Middle frontal gyrus (tissue), 1 donor: ENCODE results near the gene BNC2.

Experiments
- DNase-seq: peaks from one replicate; pipeline ENCODE4 v3.0.0-alpha.2; 2015; ENCODE audit warnings: low spot score; ENCODE audit errors: extremely low spot score

Gene BNC2

DNA sequence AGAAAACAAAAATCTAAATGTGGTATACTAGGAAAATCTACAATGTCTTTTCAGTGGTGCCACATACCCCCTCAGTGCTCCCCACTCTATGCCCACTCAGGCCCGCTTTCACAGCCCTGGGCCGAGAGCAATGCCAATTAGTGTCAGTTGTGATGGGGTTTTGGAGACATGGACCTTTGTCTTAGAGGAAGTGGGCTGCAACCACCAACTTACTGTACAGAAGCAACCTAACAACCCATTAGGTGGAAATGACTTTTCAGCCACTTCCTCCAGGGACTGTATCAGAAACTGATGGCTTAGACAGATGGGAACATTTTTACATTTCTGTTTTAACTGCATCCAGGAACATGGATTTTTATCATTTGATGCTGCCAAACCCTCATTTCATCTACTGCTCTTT is 268.0 kb downstream of the BNC2 start:
- no peak for DNase-seq

DNA sequence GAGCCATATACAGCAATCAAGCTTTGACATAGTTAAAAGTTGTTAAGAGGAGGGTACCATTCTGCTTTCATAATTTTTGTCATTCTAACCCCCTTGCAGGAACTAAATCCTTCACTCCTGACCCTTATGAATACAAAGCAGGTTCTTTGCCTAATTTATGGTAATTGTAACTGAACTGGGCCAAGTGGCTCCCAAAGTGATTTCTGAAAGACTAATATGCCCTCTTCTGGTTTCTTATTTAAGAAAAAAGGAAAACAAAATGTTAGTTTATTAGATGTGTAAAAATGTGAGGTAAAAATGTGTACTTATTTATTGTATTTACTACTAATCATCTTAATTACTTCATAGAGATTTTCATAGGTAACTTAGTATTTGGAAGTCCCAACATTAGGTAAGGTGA is 268.5 kb downstream of the BNC2 start:
- DNase-seq = no peak

DNA sequence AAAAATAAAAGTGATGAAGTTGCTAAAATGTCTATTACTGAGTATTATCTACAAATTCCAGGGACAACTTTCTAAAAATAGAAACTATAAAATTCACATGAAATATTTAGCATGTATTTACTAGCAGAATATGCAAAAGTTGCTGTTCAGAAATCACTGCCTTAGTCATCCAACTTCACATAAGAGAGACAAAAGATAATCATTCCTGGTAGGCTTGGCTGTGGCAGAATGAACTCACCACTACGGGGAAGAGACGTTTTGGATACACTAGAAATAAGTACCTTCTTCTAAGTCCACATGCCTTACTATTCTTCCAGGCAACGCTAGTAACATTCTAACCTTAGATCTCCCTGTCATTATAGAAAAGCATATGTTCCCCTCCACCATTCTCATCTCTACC is 272.2 kb downstream of the BNC2 start:
- no peak for DNase-seq

DNA sequence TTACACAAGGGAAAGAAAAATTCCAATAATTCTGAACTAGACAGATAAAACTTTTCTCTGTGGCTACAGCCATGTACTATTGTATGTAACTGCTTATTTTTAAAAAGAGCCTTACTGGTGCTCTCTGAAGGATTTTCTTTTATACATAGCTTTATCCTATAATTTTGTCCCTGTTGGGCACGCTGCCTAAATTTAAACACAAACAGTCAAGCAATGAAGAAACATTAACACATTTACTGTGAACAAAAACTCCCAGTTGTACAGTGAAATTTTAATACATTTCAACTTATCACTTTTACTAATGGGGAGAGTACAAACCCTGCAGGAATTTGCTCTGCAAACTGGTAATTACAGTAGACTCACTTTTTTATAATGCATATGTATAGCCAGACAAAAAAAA is 273.3 kb downstream of the BNC2 start:
- no peak for DNase-seq

DNA sequence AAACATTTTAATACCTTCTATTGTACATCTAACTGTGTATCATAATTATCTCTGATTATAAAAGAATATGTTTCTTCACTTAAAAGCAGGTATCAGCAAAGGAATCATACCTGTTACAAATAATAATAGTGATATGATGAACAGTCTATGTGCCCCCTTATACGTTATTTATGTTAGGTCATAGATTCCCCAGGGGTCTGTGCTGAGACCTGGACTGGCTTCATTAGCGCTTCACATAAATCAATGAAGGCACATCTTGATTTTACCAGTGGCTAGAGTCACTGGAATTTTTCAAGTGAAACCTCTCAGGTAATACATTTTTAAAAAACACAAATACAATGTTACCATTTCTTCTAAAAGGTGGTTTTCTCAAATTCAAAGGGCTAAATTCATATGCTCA is 275.2 kb downstream of the BNC2 start:
- DNase-seq = no peak

DNA sequence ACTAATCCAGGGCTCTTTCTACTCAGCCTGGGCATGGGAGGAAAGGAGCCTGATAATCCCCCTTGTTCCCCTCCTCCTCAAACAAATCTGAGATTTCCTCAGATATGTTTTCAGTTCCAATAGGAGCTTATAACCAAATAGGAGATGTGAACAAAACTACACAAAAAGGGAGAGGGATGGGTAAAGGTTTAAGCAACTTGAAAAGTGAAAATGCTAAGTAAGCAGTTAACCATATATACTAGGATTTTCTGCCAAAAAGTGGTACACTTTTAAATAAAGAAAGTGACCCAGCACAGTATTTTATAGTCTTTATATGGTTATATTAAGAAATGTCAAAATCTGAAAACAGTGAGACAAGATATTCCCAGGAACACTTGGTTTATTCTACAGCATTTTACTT is 275.7 kb downstream of the BNC2 start:
- no peak for DNase-seq

DNA sequence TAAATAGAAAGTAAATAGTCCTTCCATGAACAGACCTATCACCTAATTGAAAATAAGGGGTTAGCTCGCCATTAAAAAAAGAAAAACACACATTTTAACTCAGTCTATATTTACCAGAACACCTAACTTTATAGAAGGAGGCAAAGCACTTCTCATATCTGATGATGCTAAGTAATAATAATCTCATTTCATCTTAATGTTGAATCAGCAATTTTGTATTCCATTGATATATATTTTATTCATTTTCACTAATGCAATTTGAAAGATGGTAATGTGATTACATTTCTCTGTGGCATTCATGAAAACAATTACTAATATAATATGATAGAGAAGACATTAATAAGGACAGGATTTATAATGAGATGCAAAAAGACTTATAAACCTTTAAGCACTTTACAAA is 276.7 kb downstream of the BNC2 start:
- no peak for DNase-seq

DNA sequence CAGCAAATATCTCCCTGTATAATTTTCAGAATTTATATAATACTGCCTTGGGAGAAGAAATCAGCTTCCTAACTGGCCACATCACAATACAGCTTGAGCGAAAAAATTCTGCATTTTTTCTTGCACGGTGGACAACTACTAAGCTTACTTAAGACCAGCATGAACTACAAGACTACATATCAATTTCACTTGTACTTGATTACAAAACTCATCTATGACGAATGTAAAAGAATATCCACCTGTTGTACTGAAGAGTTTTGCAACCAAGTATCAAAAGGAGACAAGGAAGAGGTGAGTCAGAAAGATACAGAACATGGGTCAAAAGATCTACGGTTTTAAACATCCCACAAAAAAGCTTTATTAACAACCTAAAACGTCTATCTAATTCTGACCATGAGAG is 279.4 kb downstream of the BNC2 start:
- no peak for DNase-seq

DNA sequence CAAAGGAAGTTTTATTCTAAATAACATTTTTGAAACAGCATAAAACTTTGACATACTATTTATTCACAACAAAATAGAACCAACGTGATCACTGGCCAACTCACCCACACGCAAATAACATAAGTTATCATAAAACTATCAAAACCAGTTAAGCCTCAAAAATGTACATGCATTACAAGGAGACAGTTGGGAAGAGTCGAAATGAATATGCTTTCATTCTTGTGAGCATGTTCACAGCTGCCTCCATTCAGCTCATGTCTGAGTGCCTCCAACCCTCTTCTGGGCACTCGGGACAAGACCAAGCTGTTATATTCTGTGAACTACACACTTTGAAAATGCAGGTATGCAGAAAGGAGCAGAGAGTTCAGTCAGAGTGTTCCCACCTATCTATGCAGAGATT is 284.9 kb downstream of the BNC2 start:
- DNase-seq = no peak

DNA sequence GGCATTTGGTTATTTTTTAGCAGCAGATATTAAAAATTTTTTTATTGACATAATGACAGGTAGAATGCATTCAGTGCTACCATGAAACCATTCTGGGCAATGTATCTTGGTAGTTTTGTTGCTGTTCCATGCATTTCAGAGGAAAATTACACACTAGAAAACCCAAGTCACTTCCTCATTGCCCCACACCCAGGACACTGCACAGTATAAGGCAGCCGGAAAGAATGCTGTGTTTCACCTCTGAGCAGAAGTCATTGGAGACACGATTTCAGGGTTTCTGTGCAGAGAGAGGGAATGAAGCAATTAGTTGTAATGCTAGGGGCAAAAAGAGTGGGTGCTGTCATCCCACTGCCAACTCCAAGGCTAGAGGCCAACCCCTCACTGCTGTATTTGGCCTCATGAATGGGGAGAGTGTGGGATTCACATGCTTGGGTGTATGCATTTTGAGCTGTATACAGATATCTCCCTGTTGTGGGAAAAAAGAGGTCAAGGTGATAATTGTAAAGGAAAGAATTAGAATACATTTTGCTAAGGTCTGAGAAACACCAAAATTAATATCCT is 290.5 kb downstream of the BNC2 start:
- no peak for DNase-seq

DNA sequence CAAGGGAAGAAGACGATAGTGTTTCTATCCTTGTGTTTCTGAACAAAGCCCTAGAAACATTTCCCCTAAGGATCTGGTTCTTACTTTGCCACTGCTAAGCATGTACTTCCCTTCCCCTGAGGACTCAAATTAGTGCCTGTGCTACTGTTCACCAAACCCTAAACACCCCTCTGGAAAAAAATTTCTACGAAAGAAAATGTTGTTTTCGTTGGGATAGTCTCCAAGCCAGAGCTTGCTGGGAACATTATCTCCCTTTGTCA is 294.6 kb downstream of the BNC2 start:
- DNase-seq = no peak

DNA sequence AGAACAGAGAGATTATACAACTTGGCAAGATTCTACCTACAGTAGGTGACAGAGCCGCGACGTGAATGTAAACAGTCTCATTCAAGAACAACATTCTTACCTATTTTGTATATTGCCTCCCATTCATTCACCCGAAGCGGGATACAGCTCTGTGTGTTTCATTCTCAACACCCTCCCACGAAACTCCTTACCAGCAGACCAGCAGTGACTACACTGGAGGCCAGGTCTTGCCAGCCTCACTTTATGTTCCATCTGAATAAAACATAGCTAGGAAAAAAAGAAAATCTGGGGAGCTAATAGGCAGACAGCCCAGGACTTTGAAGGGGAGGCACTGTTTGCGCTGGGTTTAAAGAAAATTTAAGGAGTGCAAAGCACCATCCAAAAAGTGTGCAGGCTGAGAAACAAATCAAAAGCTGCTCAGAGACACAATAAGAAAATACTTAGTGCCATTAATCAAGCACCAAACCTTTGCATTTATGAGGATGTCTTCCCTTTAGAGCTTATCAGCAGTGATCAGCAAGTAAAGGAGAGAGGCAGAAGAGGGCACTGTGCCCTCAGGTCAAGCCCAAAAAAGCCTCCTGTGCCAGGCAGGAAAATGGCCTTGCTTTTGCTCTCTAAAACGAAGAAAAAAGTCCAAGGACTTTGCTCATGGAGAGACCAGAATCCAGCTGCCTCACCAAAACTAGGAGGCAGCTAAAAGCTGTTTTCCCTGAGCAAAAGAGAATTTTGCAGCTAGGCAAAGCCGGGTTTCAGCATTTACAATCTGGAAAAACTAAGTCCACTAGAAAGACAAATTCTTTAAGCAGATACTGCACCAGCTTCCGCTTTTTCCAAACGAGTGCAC is 295.1 kb downstream of the BNC2 start:
- no peak for DNase-seq

DNA sequence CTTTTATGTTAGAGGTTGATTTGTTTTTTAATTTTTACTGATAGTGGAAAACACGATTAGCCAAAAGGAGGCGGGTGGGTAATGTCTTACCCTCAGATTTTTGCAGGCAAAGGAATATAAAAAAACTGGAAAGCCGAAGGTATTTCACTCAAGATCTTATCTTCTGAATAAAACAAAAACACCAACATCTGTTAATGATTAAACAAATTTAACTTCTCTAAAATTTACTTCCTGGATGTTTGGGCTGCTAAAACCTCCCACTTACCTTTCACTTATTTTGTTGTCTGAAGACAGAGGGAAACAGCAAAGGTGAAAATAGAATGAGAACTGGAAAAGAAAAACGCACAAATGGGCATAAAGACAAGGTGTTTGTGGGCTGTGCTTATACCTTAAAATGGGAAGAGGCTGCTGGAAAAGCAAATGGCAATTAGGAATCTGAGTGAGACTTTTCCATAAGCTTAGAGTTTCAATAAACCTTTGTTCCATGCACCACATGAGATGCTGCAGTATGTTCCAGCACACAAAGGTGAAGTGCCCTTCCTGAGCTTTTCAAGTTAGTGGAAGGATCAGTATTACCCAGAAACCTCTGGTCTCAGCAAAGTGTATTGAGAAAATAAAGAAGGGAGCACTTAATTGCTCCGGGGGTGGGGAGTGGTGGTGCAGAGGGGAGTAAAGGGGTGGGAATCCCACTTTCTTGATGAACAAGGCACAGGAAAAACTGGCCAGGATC is 298.3 kb downstream of the BNC2 start:
- DNase-seq = no peak

DNA sequence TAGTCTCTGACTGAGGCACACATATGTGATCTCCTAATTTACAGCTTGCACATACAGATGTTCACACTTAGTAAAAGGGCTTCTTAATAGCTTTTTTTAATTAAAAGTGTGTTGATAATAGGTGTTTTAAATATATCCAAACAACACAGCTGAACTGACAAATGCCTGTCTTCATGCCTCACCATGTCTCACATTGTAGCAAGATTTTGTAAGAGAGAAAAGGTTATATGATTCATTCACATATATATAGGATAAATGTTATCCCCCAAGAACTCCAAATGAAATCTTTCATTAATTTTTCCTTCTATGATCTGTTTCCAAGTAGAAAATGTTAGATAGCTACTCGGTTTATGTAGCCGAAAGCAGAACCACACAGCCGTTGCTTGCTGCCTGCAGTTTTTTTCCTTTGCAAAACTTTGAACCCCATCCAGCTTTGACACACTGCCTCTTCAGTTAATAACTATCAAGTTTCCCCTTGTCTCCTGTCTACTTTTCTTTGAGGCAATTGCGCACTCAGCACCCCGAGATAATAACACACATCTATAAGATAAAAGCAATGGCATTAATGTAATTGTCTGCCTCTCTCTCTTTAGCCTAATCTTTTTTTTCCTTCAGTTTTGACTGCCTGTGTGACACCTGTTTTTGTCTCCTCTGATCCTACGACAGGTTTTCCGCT is 299.2 kb downstream of the BNC2 start:
- no peak for DNase-seq

DNA sequence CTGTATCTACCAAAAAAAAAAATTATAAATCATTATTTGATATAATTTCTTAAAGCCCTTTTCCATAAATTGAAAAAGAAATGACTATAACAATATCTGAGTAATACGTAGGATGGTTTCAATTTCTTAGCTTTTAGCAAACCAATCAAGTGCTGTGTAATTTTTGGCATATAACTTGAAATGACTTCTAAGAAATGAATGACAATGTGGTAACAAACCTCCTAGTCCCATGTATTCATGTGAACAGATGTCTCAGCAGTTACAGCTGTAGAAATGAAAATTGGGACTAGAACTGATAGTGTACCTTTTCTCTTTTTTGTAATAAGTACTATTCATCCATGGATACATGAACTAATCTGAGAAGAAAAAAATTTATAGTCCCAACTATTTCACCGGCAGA is 307.0 kb downstream of the BNC2 start:
- no peak for DNase-seq

DNA sequence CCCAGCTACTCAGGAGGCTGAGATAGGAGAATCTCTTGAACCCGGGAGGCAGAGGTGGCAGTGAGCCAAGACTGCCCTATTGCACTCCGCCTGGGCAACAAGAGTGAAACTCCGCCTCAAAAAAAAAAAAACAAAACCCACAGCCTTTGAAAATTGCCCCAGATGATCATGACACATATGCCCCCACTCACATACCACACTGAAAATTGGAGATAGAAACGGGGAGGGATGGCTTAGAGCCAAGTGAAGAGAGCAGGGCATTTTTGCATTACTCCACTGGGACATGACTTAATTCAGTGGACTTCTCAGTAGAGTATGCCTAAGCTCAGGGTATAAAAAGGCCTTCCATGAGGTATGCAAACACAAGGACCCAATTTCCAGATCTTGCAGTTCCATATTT is 309.3 kb downstream of the BNC2 start:
- no peak for DNase-seq

DNA sequence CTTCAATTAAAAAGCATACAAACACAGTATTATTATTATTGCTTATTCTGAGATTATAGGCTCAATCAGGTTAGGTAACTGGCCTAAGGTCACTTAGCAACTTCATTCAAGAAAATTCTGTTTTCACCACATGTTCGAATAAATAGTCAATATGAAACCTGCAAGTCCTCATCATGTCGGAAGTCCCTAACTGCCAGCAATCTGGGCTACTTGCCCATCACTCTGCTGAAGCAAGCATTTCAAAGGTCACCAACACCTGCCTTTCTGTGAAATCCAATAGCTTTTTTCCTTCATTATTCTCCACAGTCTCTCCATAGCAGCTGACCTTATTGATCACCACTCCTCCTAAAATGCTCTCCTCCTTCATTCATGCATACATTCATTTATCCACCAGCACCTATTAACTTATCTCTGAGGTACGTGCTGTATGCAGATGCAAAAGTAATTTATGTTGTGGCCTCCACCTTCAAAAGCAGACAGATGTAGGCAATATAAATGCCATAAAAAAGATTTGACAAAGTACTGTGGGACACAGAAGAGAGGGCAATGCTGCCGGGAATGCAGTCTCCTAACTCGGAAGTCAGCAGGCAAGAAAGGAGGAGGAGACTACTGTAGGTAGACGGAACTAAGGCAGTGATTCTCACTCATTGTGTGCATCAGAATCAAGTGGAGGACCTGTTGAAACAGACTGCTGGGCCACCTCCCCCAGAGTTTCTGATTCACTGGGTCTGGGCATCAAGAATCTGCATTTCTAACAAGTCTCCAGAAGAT is 310.9 kb downstream of the BNC2 start:
- no peak for DNase-seq

DNA sequence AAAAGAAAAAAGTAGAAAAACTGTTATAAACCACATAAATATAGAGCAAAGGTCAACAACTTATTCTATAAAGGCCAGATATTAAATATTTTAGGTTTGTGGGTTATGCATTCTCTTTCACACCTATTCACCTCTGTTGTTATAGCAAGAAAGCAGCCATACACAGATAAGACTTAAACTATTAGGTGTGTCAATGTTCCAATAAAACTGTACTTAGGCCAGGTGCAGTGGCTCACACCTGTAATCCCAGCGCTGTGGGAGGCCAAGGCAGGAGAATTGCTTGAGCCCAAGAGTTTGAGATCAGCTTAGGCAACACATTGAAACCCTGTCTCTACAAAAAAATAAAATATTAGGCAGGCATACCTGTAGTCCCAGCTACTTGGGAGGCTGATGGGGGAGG is 314.7 kb downstream of the BNC2 start:
- DNase-seq = no peak

DNA sequence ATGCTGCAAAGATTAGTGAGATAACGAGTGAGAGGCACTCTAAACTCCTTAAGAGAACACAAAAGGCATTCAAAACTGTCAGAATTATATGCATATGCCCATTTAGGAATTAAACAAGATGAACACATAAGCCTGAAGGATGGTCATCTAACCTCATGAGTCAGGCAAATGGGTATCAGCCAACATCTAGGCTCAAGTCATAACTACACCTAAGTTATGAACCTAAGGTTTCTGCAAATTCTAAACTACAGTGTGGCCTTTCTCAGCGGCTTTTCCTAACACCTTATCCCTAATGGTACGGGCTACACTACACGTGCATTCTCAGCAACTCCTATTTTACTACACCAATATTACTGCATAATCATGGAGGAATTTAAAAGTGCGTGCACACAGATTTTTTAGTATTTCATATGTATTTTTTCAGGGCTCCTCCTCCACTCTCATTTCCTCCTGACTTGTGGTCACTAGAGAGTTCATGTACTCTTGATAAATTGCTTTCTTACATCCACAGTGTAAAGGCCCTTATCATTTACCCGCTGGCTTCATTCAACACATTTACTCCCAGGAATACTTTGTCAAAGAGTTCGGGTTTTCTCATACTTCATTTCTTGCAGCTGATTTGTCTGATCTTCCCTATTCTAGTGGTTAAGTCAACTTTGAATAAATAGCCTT is 316.5 kb downstream of the BNC2 start:
- DNase-seq = no peak

DNA sequence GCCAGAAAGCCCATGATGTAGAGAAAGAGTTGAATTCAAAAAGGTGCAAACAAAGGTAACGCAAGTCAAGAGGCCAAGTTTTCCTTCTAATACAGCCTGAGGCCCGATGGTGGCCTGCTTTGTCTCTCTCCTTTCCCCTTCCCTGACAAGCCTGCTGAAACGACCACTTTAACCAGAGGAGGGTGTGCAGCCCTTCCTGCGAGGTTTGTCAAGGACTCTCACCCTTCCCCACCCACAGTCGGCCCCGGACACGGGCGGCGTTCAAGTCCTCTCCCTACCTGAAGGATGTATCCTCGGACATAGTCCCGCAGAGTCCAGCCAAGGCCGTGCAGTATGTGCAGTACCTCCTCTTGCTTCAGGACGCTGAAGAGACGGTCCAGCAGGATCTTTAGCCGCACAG is 318.2 kb downstream of the BNC2 start:
- no peak for DNase-seq

DNA sequence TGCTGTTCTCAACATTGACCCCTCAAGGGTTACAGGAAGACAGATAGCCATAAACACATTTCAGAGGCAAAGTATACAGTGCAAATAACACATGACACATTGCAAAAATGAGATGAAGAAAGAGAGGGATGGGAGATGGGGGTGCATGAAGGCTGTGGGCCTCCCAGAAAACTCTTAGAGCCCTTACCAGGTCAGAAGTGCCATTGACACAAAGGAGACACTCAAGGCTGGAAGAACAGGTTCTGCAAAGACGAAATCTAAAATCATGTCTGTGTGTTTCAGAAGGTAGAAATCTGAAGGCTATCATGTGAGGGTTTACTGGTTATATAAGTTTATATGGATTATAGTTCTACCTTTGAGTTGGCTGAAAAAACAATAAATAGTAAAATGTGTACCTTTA is 318.8 kb downstream of the BNC2 start:
- no peak for DNase-seq
